Fibroblast of lung (primary cell): ENCODE measurements around the gene UBQLN4.

ENCODE experiments used
- CTCF ChIP-seq, 2 donors: IDR thresholded peaks in 1 of 2; conservative IDR thresholded peaks in 1 of 2; 1 replicate in 1 of 2; 2 replicates in 1 of 2; pipeline ENCODE4 v1.5.1; 2011 to 2012; ENCODE audit warnings: low read length in 2 of 2, control low read depth in 1 of 2, inconsistent platforms in 1 of 2, low read depth in 1 of 2, mild to moderate bottlenecking in 1 of 2
- EZH2 ChIP-seq: IDR thresholded peaks from 2 replicates; pipeline ENCODE4 v1.5.1; 2012; ENCODE audit warnings: low read length, control low read depth, mild to moderate bottlenecking; ENCODE audit errors: missing control alignments

DNA sequence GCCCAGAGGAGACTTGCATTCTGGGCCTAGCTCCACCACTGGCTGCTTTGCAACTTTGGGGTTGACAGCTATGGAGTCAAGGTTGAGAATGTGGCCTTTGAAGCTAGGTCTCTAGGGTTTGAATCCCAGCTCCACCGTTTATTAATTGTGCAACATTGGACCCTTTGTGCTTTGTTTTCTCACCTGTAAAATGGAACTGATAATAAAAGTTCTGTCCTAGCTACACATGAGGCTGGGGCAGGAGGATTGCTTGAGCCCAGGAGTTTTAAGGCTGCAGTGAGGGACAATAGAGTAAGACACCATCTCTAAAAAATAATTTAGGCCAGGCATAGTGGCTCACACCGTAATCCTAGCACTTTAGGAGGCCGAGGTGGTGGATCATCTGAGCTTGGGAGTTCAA lies 45.7 kb upstream of the UBQLN4 start:
- TF ChIP-seq CTCF (conservative IDR thresholded peaks at IDR 0.05 in 1 of 2, IDR thresholded peaks at IDR 0.05 in 1 of 2; ENCODE audit: low read depth in 1 of 2, low read length in 2 of 2) (no peak), EZH2 (no peak)
